Calu3 (cell line): ENCODE results near the gene TCEA2. TPM values are rescaled to one million over a fixed set of nuclear protein-coding genes. Genes with fewer than 3 reads are reported as not detected.

Experiments used
- BruUV-seq: library from RNA; stranded (reverse); fragments of 400-500 nt; replicated peaks from 2 replicates; lab custom pipeline; 2021; lab: Mats Ljungman, UMichigan
- CTCF ChIA-PET: fragments of 300-600 bp; sonication (Branson Sonifier 250); formaldehyde crosslinking; loops from one replicate; lab custom pipeline; 2022; ENCODE audit warnings: antibody characterized with exemption; lab: Charles Lee
- DNase-seq: peaks from one replicate; pipeline ENCODE4 v3.0.0; 2022
- H3K27ac Mint-ChIP-seq: one replicate; pipeline ENCODE4 v1.8.0; 2022; ENCODE audit warnings: mixed read lengths; ENCODE audit not compliant: unreplicated experiment
- H3K27me3 Mint-ChIP-seq: one replicate; pipeline ENCODE4 v1.8.0; 2022; ENCODE audit warnings: mixed read lengths; ENCODE audit not compliant: unreplicated experiment
- H3K36me3 Mint-ChIP-seq: one replicate; pipeline ENCODE4 v1.8.0; 2022; ENCODE audit warnings: mild to moderate bottlenecking, moderate library complexity, mixed read lengths; ENCODE audit not compliant: insufficient read depth, unreplicated experiment
- H3K4me1 Mint-ChIP-seq: one replicate; pipeline ENCODE4 v1.8.0; 2022; ENCODE audit warnings: mild to moderate bottlenecking, low read depth, mixed read lengths; ENCODE audit not compliant: unreplicated experiment
- H3K4me3 Mint-ChIP-seq: one replicate; pipeline ENCODE4 v1.8.0; 2022; ENCODE audit warnings: mild to moderate bottlenecking, low read depth, moderate library complexity, mixed read lengths; ENCODE audit not compliant: unreplicated experiment
- H3K9me3 Mint-ChIP-seq: one replicate; pipeline ENCODE4 v1.8.0; 2022; ENCODE audit warnings: low read depth, mixed read lengths; ENCODE audit not compliant: unreplicated experiment
- intact Hi-C: fragments of 100-400 bp; cut with micrococcal nuclease; formaldehyde crosslinking; loops from one replicate; pipeline ENCODE4 v1.10.0; 2022; ENCODE audit not compliant: unreplicated experiment
- total RNA-seq: library from RNA; stranded (reverse); gene quantifications from 2 replicates; pipeline ENCODE4 v1.2.3, GENCODE V29; 2022
- TF ChIP-seq, protein P1 (sequence below): fragments of 200-600 bp; IDR thresholded peaks from one replicate; pipeline ENCODE4 v1.8.0; 2022; ENCODE audit warnings: antibody characterized with exemption; ENCODE audit not compliant: unreplicated experiment

Gene TCEA2
- total RNA-seq, 1 experiment from 2014 or later: 39.9 TPM

DNA sequence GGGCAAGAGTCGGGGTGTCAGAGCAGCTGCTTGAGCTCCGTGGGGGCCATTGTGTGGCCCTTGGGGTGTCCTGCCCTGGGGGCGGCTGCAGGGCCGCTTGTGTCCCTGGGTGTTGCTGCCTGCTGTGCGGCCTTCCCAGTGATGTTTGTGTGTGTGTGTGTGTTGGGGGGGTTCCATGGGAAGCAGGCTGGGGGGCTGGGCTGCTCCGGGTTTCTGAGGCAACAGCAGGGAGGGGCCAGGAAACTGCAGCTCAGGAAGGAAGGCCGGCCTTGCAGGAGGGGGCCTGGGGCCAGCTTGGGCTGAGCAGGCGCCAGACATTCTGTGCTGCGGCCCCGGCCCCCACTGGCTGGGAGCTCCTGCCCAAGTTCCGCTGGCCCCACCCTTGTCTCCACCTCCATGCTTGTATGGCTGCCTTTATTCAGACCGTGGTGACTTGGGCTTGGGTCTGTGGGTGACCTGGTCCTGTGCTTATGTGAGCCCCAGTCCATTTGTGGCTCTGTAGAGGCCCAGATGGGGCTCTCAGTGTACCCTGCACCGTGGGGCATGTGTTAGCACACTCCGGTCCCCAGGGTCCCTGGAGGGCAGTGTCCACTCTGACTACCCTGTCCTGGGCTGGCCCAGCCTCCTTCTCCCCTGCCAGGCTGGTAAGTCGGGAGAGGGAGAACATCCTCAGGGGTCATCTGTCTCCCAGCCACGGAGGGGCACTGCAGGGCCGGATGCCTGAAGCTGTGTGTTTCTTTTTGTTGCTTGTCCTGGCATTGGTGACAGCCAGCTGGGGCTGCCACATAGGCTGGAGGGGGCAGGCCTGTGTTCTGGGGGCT, 8.9 kb upstream of the TCEA2 start:
- CTCF ChIA-PET: interaction anchor here (0.8 to 3.0 kb wide), 10 partner anchors 8 to 66 kb away, joined by 3 to 13 read pairs (median 4); partner anchors contain the start of gene TCEA2
- TF ChIP-seq, protein P1, sequence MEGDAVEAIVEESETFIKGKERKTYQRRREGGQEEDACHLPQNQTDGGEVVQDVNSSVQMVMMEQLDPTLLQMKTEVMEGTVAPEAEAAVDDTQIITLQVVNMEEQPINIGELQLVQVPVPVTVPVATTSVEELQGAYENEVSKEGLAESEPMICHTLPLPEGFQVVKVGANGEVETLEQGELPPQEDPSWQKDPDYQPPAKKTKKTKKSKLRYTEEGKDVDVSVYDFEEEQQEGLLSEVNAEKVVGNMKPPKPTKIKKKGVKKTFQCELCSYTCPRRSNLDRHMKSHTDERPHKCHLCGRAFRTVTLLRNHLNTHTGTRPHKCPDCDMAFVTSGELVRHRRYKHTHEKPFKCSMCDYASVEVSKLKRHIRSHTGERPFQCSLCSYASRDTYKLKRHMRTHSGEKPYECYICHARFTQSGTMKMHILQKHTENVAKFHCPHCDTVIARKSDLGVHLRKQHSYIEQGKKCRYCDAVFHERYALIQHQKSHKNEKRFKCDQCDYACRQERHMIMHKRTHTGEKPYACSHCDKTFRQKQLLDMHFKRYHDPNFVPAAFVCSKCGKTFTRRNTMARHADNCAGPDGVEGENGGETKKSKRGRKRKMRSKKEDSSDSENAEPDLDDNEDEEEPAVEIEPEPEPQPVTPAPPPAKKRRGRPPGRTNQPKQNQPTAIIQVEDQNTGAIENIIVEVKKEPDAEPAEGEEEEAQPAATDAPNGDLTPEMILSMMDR: no peak
- no peaks in the 10 kb centered on the region for H3K9me3 Mint-ChIP-seq
- no TSS peak for BruUV-seq
- H3K27me3 Mint-ChIP-seq: peaks cover 63% of the 10 kb centered on the region
- DNase-seq: peak; percentile 68
- intact Hi-C loops: loop anchor here (10.0 kb wide), 1 partner anchor 159 kb away; the partner anchor contains the start of gene DNAJC5
- no peak overlapping the region for H3K27ac Mint-ChIP-seq
- H3K36me3 Mint-ChIP-seq: no peaks in the 10 kb centered on the region
- no peak overlapping the region for H3K4me3 Mint-ChIP-seq
- H3K4me1 Mint-ChIP-seq: peaks cover 19% of the 10 kb centered on the region

DNA sequence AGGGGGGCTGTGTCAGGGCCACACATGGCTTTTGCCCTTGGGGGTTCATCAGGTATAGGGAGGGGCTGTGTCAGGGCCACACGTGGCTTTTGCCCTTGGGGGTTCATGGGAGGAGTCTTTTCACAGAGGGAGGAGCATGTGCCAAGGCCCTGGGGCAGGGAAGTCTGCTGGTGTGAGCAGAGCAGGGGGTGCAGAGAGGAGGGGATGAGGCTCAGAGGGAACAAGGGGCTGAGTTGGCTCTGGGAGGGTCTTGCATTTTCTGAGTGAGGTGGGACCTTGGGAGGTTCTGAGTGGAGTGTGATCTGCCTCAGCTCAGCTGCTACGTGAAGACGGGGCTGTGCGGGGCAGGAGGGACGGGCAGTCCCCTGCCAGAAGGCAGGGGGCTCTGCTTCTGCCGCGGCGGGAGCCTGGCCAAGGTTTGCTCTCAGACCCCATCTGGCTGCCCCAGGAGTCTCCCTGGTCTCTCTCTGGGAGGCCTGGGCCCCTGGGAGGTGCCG, 7.6 kb upstream of the TCEA2 start:
- peaks cover 19% of the 10 kb centered on the region for H3K4me1 Mint-ChIP-seq
- intact Hi-C loops: loop anchor here (10.0 kb wide), 1 partner anchor 161 kb away; the partner anchor contains the start of gene DNAJC5
- no peak for DNase-seq
- H3K36me3 Mint-ChIP-seq: no peaks in the 10 kb centered on the region
- H3K9me3 Mint-ChIP-seq: no peaks in the 10 kb centered on the region
- peaks cover 56% of the 10 kb centered on the region for H3K27me3 Mint-ChIP-seq
- no peak overlapping the region for H3K4me3 Mint-ChIP-seq
- TF ChIP-seq, protein P1: no peak
- CTCF ChIA-PET: interaction anchor here (1.0 to 2.7 kb wide), 3 partner anchors 10 to 43 kb away, joined by 3 to 13 read pairs (median 5); no protein-coding TSS in a partner anchor
- H3K27ac Mint-ChIP-seq: no peak overlapping the region
- no TSS peak for BruUV-seq

DNA sequence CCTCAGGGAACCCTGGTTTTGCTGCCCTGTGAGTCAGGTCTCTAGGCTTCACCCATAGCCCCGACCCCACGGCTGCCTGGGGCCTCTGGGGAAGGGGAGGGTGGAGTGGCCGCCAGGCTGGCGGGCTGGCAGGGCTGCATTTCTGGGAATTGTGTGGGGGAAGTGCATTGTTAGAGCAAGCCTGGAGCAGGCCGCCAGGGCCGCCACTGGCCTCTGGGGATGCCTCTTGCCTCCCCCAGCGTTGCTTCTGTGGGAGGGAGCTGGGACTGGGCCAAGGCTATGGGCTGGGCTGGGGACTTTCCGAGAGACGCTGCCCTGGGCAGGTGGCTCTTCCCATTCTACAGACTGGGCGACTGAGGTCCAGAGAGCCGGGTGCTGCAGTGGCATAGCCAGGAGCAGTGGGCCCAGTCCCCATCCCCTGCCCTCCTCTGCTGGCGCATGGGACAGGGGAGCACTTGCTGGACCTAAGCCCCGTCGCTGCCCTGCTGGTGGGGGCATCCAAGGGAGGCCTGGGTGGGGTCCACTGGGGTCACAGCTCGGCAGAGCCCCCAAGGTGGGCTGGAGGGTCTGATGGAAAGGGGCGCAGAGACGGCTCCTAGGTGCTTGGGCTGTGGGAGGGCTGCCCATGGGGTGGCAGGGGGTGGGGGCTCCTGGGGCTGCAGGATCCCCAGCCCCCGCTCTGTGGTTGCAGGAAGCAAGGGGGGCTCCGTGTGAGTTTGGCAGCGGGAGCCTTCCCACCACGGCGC, 6.9 kb upstream of the TCEA2 start:
- BruUV-seq: no TSS peak
- Mint-ChIP-seq H3K4me1 (peaks cover 19% of the 10 kb centered on the region), H3K36me3 (no peaks in the 10 kb centered on the region), H3K27ac (no peak overlapping the region), H3K27me3 (peaks cover 50% of the 10 kb centered on the region), H3K4me3 (no peak overlapping the region), H3K9me3 (no peaks in the 10 kb centered on the region)
- CTCF ChIA-PET: interaction anchor here (2.7 kb wide), 1 partner anchor 17 kb away, joined by 13 read pairs; no protein-coding TSS in a partner anchor
- intact Hi-C loops: loop anchor here (10.0 kb wide), 1 partner anchor 161 kb away; the partner anchor contains the start of gene DNAJC5
- TF ChIP-seq, protein P1: no peak
- peak; percentile 41 for DNase-seq

DNA sequence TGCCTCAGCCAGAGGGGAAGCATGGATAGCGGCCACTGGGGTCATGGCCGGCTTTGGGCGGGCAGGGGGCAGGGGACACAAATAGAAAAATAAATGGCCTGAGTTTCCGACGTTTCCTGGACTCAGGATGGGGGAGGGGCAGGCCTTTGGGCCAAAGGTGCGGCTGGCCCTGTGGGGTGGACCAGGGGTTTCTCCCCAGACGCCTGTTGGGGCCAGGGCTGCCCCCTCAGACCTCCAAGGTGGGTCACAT, 6.4 kb upstream of the TCEA2 start:
- no peak overlapping the region for H3K4me3 Mint-ChIP-seq
- H3K27ac Mint-ChIP-seq: no peak overlapping the region
- no peak for DNase-seq
- TF ChIP-seq, protein P1: no peak
- peaks cover 19% of the 10 kb centered on the region for H3K4me1 Mint-ChIP-seq
- CTCF ChIA-PET: interaction anchor here (2.7 kb wide), 1 partner anchor 18 kb away, joined by 13 read pairs; no protein-coding TSS in a partner anchor
- no peaks in the 10 kb centered on the region for H3K9me3 Mint-ChIP-seq
- intact Hi-C loops: loop anchor here (10.0 kb wide), 1 partner anchor 162 kb away; the partner anchor contains the start of gene DNAJC5
- peaks cover 45% of the 10 kb centered on the region for H3K27me3 Mint-ChIP-seq
- H3K36me3 Mint-ChIP-seq: no peaks in the 10 kb centered on the region
- BruUV-seq: no TSS peak
